ENCODE results near the gene H1-8. TPM values are rescaled to one million over a fixed set of nuclear protein-coding genes. Genes with fewer than 3 reads are reported as not detected.

The H1-8 gene
- total RNA-seq, 4 donors from 2014 or later = not detected

DNA sequence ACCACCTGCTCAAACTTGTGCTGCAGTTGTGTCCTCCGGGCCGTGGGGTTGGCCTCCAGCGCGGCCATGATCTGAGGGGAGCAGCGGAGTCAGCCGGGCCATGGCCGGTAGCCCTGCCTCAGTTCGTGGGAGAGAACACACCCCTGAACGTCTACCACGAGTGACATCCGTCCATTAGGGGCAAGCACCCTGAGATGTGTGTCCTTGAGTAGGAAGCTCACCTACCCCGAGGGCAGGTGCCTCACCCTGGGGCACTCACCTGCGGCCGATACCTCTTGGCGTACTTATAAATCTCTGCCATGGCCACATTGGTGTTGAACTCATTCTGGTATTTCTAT, 13.4 kb downstream of the H1-8 start:
- peaks cover 0 to 41% (median 0%) of the 10 kb centered on the region in 3 donors for H3K36me3 ChIP-seq
- no CpG with 5 or more reads among the region's 15 CpGs for WGBS, 2 donors
- DNase-seq = no peak

DNA sequence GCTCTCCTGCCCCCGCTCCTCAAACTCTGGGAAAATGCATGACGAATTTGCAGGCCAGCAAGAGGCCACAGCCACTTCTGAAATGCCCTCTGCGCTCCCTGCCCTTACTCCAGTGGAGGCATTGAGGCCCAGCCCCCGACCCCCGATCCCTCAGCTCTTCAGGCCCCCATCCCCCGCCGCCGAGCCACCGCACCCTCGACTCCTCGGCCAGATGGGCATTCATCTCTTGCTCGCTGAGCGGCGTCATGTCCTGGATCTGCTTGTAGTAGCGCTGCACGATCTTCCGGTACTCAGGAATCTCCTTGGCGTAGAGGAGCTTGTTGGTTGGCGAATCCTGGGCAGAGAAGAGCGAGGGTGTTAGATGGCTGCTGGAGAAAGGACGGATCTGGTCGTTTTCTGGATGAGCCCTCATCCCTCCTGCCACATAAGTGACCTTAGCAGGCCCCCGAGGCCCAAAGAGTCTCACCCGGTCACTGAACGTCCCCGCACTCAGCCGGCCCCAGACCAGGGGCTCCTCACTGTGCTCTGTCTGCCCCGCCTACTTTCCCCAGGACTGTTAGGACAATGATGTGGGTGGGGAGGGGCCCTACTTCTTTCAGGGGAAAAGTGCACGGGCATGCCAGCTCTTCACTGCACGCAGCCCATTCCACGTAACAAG, 14.0 kb downstream of the H1-8 start:
- H3K4me1 ChIP-seq = peaks cover 14 to 97% (median 41%) of the 10 kb centered on the region in 3 donors
- TF ChIP-seq POLR2A (IDR thresholded peaks at IDR 0.05) = no peak
- TF ChIP-seq, protein P1, sequence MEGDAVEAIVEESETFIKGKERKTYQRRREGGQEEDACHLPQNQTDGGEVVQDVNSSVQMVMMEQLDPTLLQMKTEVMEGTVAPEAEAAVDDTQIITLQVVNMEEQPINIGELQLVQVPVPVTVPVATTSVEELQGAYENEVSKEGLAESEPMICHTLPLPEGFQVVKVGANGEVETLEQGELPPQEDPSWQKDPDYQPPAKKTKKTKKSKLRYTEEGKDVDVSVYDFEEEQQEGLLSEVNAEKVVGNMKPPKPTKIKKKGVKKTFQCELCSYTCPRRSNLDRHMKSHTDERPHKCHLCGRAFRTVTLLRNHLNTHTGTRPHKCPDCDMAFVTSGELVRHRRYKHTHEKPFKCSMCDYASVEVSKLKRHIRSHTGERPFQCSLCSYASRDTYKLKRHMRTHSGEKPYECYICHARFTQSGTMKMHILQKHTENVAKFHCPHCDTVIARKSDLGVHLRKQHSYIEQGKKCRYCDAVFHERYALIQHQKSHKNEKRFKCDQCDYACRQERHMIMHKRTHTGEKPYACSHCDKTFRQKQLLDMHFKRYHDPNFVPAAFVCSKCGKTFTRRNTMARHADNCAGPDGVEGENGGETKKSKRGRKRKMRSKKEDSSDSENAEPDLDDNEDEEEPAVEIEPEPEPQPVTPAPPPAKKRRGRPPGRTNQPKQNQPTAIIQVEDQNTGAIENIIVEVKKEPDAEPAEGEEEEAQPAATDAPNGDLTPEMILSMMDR (IDR thresholded peaks at IDR 0.05) = no peak
- H3K9me3 ChIP-seq = no peaks in the 10 kb centered on the region
- intact Hi-C loops (cut with DNase I) = no loop called here
- DNase-seq = no peak
- H3K36me3 ChIP-seq = peaks cover 0 to 42% (median 0%) of the 10 kb centered on the region in 3 donors
- 82 to 87% methylated on average over 14 to 22 of the region's 31 CpGs for WGBS, 2 donors
- H3K27me3 ChIP-seq = no peaks in the 10 kb centered on the region
- H3K4me3 ChIP-seq = no peak overlapping the region
- H3K27ac ChIP-seq = peak overlapping the region in 3 of 4 donors; percentile 35 to 86 (median 85)

More for the DNA sequence above, 13.4 kb downstream of the H1-8 start:
- intact Hi-C loops (cut with DNase I) = no loop called here
- Histone ChIP-seq H3K9me3 (no peaks in the 10 kb centered on the region), H3K27me3 (no peaks in the 10 kb centered on the region), H3K4me3 (no peak overlapping the region), H3K4me1 (peaks cover 10 to 90% (median 35%) of the 10 kb centered on the region in 3 donors), H3K27ac (no peak overlapping the region)
- TF ChIP-seq POLR2A (IDR thresholded peaks at IDR 0.05) = no peak
- TF ChIP-seq, protein P1 (IDR thresholded peaks at IDR 0.05) = no peak

DNA sequence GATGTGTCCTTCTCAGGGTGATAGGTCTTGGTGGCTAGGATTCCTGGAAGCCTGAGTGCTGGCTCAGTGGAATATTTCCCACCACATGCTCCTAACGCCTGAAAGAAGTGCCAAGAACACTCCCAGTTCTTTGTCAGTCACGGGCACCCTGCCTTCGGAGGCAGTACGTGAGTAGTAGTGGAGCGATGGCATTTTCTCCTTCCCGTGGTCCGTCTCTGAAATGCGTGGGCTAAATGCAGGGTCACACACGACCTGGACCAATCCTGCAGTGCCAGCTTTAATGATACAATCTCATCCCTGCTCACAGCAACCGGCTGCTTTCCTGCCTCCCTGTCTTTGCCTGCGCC, 14.5 kb downstream of the H1-8 start:
- Histone ChIP-seq H3K27ac (peak overlapping the region in 3 of 4 donors; percentile 35 to 86 (median 85)), H3K4me3 (no peak overlapping the region), H3K4me1 (peaks cover 14 to 100% (median 41%) of the 10 kb centered on the region in 3 donors), H3K9me3 (no peaks in the 10 kb centered on the region), H3K36me3 (peaks cover 0 to 47% (median 0%) of the 10 kb centered on the region in 3 donors), H3K27me3 (no peaks in the 10 kb centered on the region)
- intact Hi-C loops (cut with DNase I) = no loop called here
- no peak for DNase-seq
- TF ChIP-seq, protein P1 (IDR thresholded peaks at IDR 0.05) = no peak
- WGBS, 2 donors = 41 to 44% methylated on average over 11 of the region's 11 CpGs

DNA sequence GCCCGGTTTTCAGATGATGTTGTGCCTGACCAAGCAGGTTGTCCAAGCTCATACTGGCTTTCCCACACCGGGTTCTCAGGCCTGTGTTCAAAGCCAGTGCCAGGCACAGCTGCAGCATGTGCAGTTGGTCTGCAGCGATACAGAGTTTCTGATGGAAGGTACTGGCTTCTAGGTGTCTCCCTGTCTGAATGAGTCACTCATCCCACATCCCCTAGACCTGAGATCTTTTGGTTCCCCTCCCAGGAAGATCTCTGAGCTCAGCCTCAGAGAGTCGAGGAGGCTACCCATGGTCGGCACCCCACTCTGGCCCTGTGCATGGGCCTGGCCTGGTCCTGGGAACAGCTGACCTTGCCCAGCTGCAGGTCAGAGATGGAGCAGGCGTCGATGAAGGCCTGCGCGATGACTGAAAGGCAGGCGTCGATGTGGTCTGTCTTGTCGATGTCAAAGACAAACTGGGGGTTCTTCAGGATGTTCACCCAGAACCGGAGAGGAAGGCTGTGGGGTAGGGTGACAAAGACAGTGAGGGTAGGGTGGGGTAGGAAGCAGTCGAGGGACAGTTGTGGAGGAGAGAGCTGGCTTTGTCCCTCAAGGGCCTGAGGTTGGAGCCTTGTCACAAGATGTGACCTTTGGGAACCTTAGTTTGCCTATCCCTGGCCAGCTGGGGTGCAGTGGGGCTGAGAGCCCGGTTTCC, 15.3 kb downstream of the H1-8 start:
- Histone ChIP-seq H3K36me3 (peaks cover 0 to 54% (median 0%) of the 10 kb centered on the region in 3 donors), H3K4me3 (no peak overlapping the region), H3K4me1 (peaks cover 14 to 94% (median 41%) of the 10 kb centered on the region in 3 donors), H3K9me3 (no peaks in the 10 kb centered on the region), H3K27ac (peak overlapping the region; percentile 16 to 86 (median 60)), H3K27me3 (no peaks in the 10 kb centered on the region)
- WGBS, 2 donors = 77 to 83% methylated on average over 3 to 13 of the region's 15 CpGs
- TF ChIP-seq POLR2A (IDR thresholded peaks at IDR 0.05) = no peak
- TF ChIP-seq, protein P1 (IDR thresholded peaks at IDR 0.05) = no peak
- no peak for DNase-seq
- intact Hi-C loops (cut with DNase I) = no loop called here
